Neural progenitor cell (in vitro differentiated cells): ENCODE results near the gene CLDN6. TPM values are rescaled to one million over a fixed set of nuclear protein-coding genes. Genes with fewer than 3 reads are reported as not detected.

ENCODE experiments used
- DNase-seq: peaks from one replicate; pipeline ENCODE4 v3.0.0-alpha.2; 2016; ENCODE audit warnings: low spot score
- H2AFZ ChIP-seq: fragments of 200-600 bp; sonication (generic); replicated peaks from 2 replicates; pipeline ENCODE4 v1.6.1; 2016; ENCODE audit warnings: antibody characterized with exemption
- H3F3A ChIP-seq: fragments of 200-600 bp; sonication (generic); 2 replicates; pipeline ENCODE4 v1.6.1; 2016; ENCODE audit warnings: antibody characterized with exemption, low read depth
- H3K27ac ChIP-seq: fragments of 200-600 bp; sonication (generic); 2 replicates; pipeline ENCODE4 v1.5.1; 2016; ENCODE audit warnings: mild to moderate bottlenecking
- H3K27me3 ChIP-seq: fragments of 200-600 bp; sonication (generic); 2 replicates; pipeline ENCODE4 v1.6.1; 2016; ENCODE audit warnings: mild to moderate bottlenecking, moderate library complexity
- H3K36me3 ChIP-seq: fragments of 200-600 bp; sonication (generic); 2 replicates; pipeline ENCODE4 v1.5.1; 2016
- H3K4me1 ChIP-seq: fragments of 200-600 bp; sonication (generic); 2 replicates; pipeline ENCODE4 v1.6.1; 2016; ENCODE audit warnings: mixed run types
- H3K4me2 ChIP-seq: fragments of 200-600 bp; sonication (generic); 2 replicates; pipeline ENCODE4 v1.6.1; 2016
- H3K4me3 ChIP-seq: fragments of 200-600 bp; sonication (generic); 2 replicates; pipeline ENCODE4 v1.5.1; 2016
- H3K79me2 ChIP-seq: fragments of 200-600 bp; sonication (generic); 2 replicates; pipeline ENCODE4 v1.6.1; 2016; ENCODE audit warnings: low read depth
- H3K9ac ChIP-seq: fragments of 200-600 bp; sonication (generic); 2 replicates; pipeline ENCODE4 v1.6.1; 2016
- H3K9me3 ChIP-seq: fragments of 200-600 bp; sonication (generic); 2 replicates; pipeline ENCODE4 v1.5.1; 2016; ENCODE audit warnings: low read depth
- H4K20me1 ChIP-seq: fragments of 200-600 bp; sonication (generic); 2 replicates; pipeline ENCODE4 v1.6.1; 2016; ENCODE audit warnings: low read depth
- H3K27ac Mint-ChIP-seq: 3 replicates; pipeline ENCODE4 v1.8.0; 2021; ENCODE audit warnings: mixed read lengths
- H3K27me3 Mint-ChIP-seq: 2 replicates; pipeline ENCODE4 v1.8.0; 2022; ENCODE audit warnings: low read depth, mild to moderate bottlenecking, inconsistent platforms, moderate library complexity, mixed read lengths; ENCODE audit not compliant: insufficient read depth
- H3K36me3 Mint-ChIP-seq: 3 replicates; pipeline ENCODE4 v1.8.0; 2021; ENCODE audit warnings: mixed read lengths
- H3K4me1 Mint-ChIP-seq: 3 replicates; pipeline ENCODE4 v1.8.0; 2021; ENCODE audit warnings: mixed read lengths
- H3K4me3 Mint-ChIP-seq: 3 replicates; pipeline ENCODE4 v1.8.0; 2021; ENCODE audit warnings: mild to moderate bottlenecking, moderate library complexity, mixed read lengths
- H3K9me3 Mint-ChIP-seq: 3 replicates; pipeline ENCODE4 v1.8.0; 2020; ENCODE audit warnings: mixed read lengths
- EZH2 ChIP-seq: fragments of 200-600 bp; sonication (generic); IDR thresholded peaks from 2 replicates; pipeline ENCODE4 v1.6.1; 2017; ENCODE audit warnings: antibody characterized with exemption, mild to moderate bottlenecking, moderate library complexity
- EZH2phosphoT487 ChIP-seq: fragments of 200-600 bp; sonication (generic); IDR thresholded peaks from 2 replicates; pipeline ENCODE4 v1.6.1; 2017; ENCODE audit warnings: antibody characterized with exemption
- total RNA-seq: library from RNA; depleted of rRNA; stranded (reverse); fragments of >200 nt; gene quantifications from 2 replicates; pipeline ENCODE4 v1.2.3, GENCODE V29; 2015; ENCODE audit warnings: low replicate concordance
- TF ChIP-seq, protein P1 (sequence below): fragments of 200-600 bp; sonication (generic); IDR thresholded peaks from 2 replicates; pipeline ENCODE4 v1.5.1; 2017; ENCODE audit warnings: antibody characterized with exemption, mild to moderate bottlenecking

CLDN6 gene
- total RNA-seq, 1 donor from 2014 or later = 31.6 TPM

DNA sequence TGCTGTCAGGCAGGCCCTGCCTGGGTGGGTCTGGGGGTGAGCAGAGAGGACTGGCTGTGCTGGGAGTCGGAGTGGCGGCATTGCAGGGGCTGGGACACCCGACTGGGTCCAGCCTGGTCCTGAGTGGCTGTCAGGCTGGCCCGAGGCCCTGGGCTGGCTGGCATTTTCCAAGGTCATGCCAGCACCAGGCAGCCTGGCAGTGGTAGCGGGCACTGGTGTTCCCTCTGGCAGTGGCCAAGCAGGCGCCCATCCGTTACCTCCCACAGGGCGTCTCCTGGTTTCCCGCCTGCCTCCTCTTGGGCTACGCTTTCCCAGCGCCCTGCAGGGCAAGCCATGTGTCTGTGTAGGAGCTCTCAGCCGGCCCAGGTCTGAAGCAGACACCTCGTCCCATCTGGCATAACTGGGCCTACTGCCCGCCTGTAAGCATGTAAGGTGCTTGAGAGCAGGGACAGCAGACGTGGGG lies 32.1 kb downstream of the CLDN6 start:
- no peaks in the 10 kb centered on the region for H3K36me3 ChIP-seq
- Mint-ChIP-seq H3K9me3 (no peaks in the 10 kb centered on the region), H3K4me3 (no peak overlapping the region), H3K36me3 (no peaks in the 10 kb centered on the region), H3K27me3 (peaks cover 6% of the 10 kb centered on the region), H3K27ac (no peak overlapping the region), H3K4me1 (peaks cover 18% of the 10 kb centered on the region)
- H3K9me3 ChIP-seq = no peaks in the 10 kb centered on the region
- TF ChIP-seq EZH2 = no peak
- TF ChIP-seq EZH2phosphoT487 = no peak
- TF ChIP-seq, protein P1, sequence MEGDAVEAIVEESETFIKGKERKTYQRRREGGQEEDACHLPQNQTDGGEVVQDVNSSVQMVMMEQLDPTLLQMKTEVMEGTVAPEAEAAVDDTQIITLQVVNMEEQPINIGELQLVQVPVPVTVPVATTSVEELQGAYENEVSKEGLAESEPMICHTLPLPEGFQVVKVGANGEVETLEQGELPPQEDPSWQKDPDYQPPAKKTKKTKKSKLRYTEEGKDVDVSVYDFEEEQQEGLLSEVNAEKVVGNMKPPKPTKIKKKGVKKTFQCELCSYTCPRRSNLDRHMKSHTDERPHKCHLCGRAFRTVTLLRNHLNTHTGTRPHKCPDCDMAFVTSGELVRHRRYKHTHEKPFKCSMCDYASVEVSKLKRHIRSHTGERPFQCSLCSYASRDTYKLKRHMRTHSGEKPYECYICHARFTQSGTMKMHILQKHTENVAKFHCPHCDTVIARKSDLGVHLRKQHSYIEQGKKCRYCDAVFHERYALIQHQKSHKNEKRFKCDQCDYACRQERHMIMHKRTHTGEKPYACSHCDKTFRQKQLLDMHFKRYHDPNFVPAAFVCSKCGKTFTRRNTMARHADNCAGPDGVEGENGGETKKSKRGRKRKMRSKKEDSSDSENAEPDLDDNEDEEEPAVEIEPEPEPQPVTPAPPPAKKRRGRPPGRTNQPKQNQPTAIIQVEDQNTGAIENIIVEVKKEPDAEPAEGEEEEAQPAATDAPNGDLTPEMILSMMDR = no peak
- H3K27me3 ChIP-seq = peaks cover 7% of the 10 kb centered on the region
- no peaks in the 10 kb centered on the region for H3K79me2 ChIP-seq
- H3K4me1 ChIP-seq = peaks cover 22% of the 10 kb centered on the region
- no peak overlapping the region for H3K4me2 ChIP-seq
- H2AFZ ChIP-seq = no peak overlapping the region
- no peak overlapping the region for H3K27ac ChIP-seq
- no peak for DNase-seq
- H3F3A ChIP-seq = peaks cover 33% of the 10 kb centered on the region
- no peaks in the 10 kb centered on the region for H4K20me1 ChIP-seq
- H3K9ac ChIP-seq = no peak overlapping the region
- no peak overlapping the region for H3K4me3 ChIP-seq

DNA sequence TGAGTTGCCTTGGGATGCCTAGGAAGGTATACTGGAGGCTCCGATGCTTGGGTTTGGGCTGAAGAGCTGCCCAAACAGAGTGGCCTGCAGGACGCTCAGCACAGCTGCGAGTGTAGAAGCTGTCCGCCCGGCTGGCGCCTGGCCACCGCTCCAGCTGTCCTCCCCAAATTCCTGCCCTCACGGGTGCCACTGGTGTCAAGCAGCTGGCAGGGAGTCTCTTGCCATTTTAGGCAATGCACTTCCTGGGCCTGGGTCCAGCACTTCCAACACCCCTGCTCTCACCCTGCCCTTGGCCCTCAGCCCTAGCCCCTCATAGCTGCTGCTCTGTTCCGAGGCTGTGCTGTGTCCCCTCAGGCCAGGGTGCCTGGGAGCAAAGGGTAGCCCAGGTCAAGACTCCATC lies 32.5 kb downstream of the CLDN6 start:
- Histone ChIP-seq H3K27ac (no peak overlapping the region), H3K9ac (no peak overlapping the region), H3F3A (peaks cover 38% of the 10 kb centered on the region), H4K20me1 (no peaks in the 10 kb centered on the region), H3K79me2 (no peaks in the 10 kb centered on the region), H3K4me3 (no peak overlapping the region), H3K27me3 (peaks cover 7% of the 10 kb centered on the region), H3K9me3 (no peaks in the 10 kb centered on the region), H2AFZ (no peak overlapping the region), H3K36me3 (no peaks in the 10 kb centered on the region), H3K4me2 (no peak overlapping the region), H3K4me1 (peaks cover 25% of the 10 kb centered on the region)
- H3K27ac Mint-ChIP-seq = no peak overlapping the region
- TF ChIP-seq EZH2phosphoT487 (no peak), EZH2 (no peak)
- TF ChIP-seq, protein P1 = no peak
- H3K4me3 Mint-ChIP-seq = no peak overlapping the region
- H3K9me3 Mint-ChIP-seq = no peaks in the 10 kb centered on the region
- no peak for DNase-seq
- no peaks in the 10 kb centered on the region for H3K36me3 Mint-ChIP-seq
- H3K27me3 Mint-ChIP-seq = peaks cover 6% of the 10 kb centered on the region
- peaks cover 20% of the 10 kb centered on the region for H3K4me1 Mint-ChIP-seq

DNA sequence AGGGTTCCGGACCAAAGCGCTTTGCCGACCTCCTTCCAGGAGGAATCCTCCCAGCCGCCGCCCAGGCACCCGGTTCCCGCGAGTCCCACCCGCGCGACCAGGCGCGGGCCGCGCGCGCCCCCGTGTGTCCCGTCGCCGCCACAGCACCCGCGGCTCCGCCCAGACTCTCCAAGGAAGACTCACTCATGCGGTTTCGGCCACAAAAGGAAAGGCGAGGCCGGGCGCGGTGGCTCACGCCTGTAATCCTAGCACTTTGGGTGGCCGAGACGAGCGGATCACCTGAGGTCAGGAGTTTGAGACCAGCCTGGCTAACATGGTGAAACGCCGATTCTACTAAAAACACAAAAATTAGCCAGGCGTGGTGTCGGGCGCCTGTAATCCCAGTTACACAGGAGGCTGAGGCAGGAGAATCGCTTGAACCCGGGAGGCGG lies 34.3 kb downstream of the CLDN6 start:
- Mint-ChIP-seq H3K4me3 (no peak overlapping the region), H3K27me3 (peaks cover 6% of the 10 kb centered on the region), H3K4me1 (peaks cover 20% of the 10 kb centered on the region), H3K9me3 (no peaks in the 10 kb centered on the region), H3K27ac (no peak overlapping the region), H3K36me3 (no peaks in the 10 kb centered on the region)
- Histone ChIP-seq H3K9ac (no peak overlapping the region), H3K79me2 (peaks cover 13% of the 10 kb centered on the region), H3K4me1 (peaks cover 28% of the 10 kb centered on the region), H3K4me2 (peak overlapping the region; percentile 43), H3K27ac (no peak overlapping the region), H3F3A (peaks cover 38% of the 10 kb centered on the region), H4K20me1 (peaks cover 5% of the 10 kb centered on the region), H3K4me3 (no peak overlapping the region), H3K27me3 (peaks cover 7% of the 10 kb centered on the region), H3K9me3 (no peaks in the 10 kb centered on the region), H3K36me3 (no peaks in the 10 kb centered on the region), H2AFZ (no peak overlapping the region)
- no peak for TF ChIP-seq EZH2
- TF ChIP-seq, protein P1 = peak; percentile 91
- DNase-seq = peak; percentile 91
